CD4-positive, alpha-beta T cell treated with Interleukin-6 for 4 hours (primary cell): ENCODE results near the gene SMARCD1.

Experiments
- DNase-seq: peaks from one replicate; pipeline ENCODE4 v3.0.0-alpha.2; 2020; ENCODE audit warnings: mixed read lengths

Gene SMARCD1

GRCh38 chr12:50084775-50085614, at the start of gene SMARCD1:
TSS of gene SMARCD1 (plus strand) at chr12:50085342. CDS start at chr12:50085370, 28 bp downstream.
- DNase-seq, result peak; percentile 91

GRCh38 chr12:50038336-50038735, 46.8 kb upstream of the SMARCD1 start:
- no peak for DNase-seq

- peak; percentile 85 for DNase-seq
These were observed 45.8 kb upstream of the SMARCD1 start for GRCh38 chr12:50039151-50039835.

- DNase-seq, result no peak
These were observed 44.5 kb upstream of the SMARCD1 start for GRCh38 chr12:50040657-50041056.

GRCh38 chr12:50041062-50041860, 43.9 kb upstream of the SMARCD1 start:
- DNase-seq, result no peak

GRCh38 chr12:50041962-50042361, 43.2 kb upstream of the SMARCD1 start:
- no peak for DNase-seq

- DNase-seq, result no peak
These were observed 42.4 kb upstream of the SMARCD1 start for GRCh38 chr12:50042693-50043092.

GRCh38 chr12:50043308-50043707, 41.8 kb upstream of the SMARCD1 start:
- no peak for DNase-seq

GRCh38 chr12:50043854-50044253, 41.3 kb upstream of the SMARCD1 start:
- no peak for DNase-seq

GRCh38 chr12:50047693-50048250, 37.4 kb upstream of the SMARCD1 start:
- no peak for DNase-seq

GRCh38 chr12:50049254-50050118, 35.7 kb upstream of the SMARCD1 start:
- DNase-seq, result no peak

- no peak for DNase-seq
These were observed 35.1 kb upstream of the SMARCD1 start for GRCh38 chr12:50050119-50050385.

- DNase-seq, result no peak
These were observed 34.6 kb upstream of the SMARCD1 start for GRCh38 chr12:50050410-50051098.

- no peak for DNase-seq
These were observed 33.9 kb upstream of the SMARCD1 start for GRCh38 chr12:50051101-50051806.

- no peak for DNase-seq
These were observed 32.6 kb upstream of the SMARCD1 start for GRCh38 chr12:50052544-50052943.

- DNase-seq, result no peak
These were observed 32.2 kb upstream of the SMARCD1 start for GRCh38 chr12:50052964-50053363.

GRCh38 chr12:50053583-50053982, 31.6 kb upstream of the SMARCD1 start:
- DNase-seq, result no peak

- peak; percentile 67 for DNase-seq
These were observed 29.1 kb upstream of the SMARCD1 start for GRCh38 chr12:50055831-50056638.

- DNase-seq, result no peak
These were observed 28.5 kb upstream of the SMARCD1 start for GRCh38 chr12:50056639-50056976.
